Glutamatergic neuron (in vitro differentiated cells): ENCODE measurements around the gene GPR162. TPM values are rescaled to one million over a fixed set of nuclear protein-coding genes. Genes with fewer than 3 reads are reported as not detected.

Experiments used
- DNase-seq: peaks from one replicate; pipeline ENCODE4 v3.0.0; 2022
- H3K27ac Mint-ChIP-seq: one replicate; pipeline ENCODE4 v1.8.0; 2020; ENCODE audit warnings: mild to moderate bottlenecking, mixed read lengths, inconsistent platforms; ENCODE audit not compliant: unreplicated experiment
- H3K27me3 Mint-ChIP-seq: one replicate; pipeline ENCODE4 v1.8.0; 2020; ENCODE audit warnings: mild to moderate bottlenecking, moderate library complexity, mixed read lengths, inconsistent platforms; ENCODE audit not compliant: unreplicated experiment
- H3K36me3 Mint-ChIP-seq: one replicate; pipeline ENCODE4 v1.8.0; 2020; ENCODE audit warnings: mild to moderate bottlenecking, mixed read lengths, inconsistent platforms; ENCODE audit not compliant: unreplicated experiment
- H3K4me1 Mint-ChIP-seq: one replicate; pipeline ENCODE4 v1.8.0; 2020; ENCODE audit warnings: mild to moderate bottlenecking, low read depth, mixed read lengths, inconsistent platforms; ENCODE audit not compliant: unreplicated experiment
- H3K4me3 Mint-ChIP-seq: one replicate; pipeline ENCODE4 v1.8.0; 2020; ENCODE audit warnings: mild to moderate bottlenecking, mixed read lengths, inconsistent platforms; ENCODE audit not compliant: unreplicated experiment
- H3K9me3 Mint-ChIP-seq: one replicate; pipeline ENCODE4 v1.8.0; 2020; ENCODE audit warnings: mild to moderate bottlenecking, moderate library complexity, mixed read lengths, inconsistent platforms; ENCODE audit not compliant: unreplicated experiment
- total RNA-seq: library from RNA; stranded (reverse); fragmentation: NEBNext Ultra II Directional; extraction: Animal tissue kit (Norgen Biotek cat#: 25700); gene quantifications from one replicate; pipeline ENCODE4 v1.2.1, GENCODE V29; 2021; ENCODE audit not compliant: unreplicated experiment
- TF ChIP-seq, protein P1 (sequence below): fragments of 200-600 bp; sonication (generic); IDR thresholded peaks from one replicate; pipeline ENCODE4 v1.5.0; 2021; ENCODE audit not compliant: partially characterized antibody, unreplicated experiment

The GPR162 gene
- total RNA-seq, 1 donor from 2014 or later, result 145 TPM

GRCh38 chr12:6834873-6835272 is 13.3 kb downstream of the GPR162 start:
- DNase-seq, result no peak
- peaks cover 26% of the 10 kb centered on the region for H3K4me1 Mint-ChIP-seq
- H3K9me3 Mint-ChIP-seq, result peaks cover 13% of the 10 kb centered on the region
- no peak overlapping the region for H3K4me3 Mint-ChIP-seq
- peaks cover 21% of the 10 kb centered on the region for H3K36me3 Mint-ChIP-seq
- H3K27me3 Mint-ChIP-seq, result peaks cover 5% of the 10 kb centered on the region
- peak overlapping the region; percentile 18 for H3K27ac Mint-ChIP-seq
- TF ChIP-seq, protein P1, sequence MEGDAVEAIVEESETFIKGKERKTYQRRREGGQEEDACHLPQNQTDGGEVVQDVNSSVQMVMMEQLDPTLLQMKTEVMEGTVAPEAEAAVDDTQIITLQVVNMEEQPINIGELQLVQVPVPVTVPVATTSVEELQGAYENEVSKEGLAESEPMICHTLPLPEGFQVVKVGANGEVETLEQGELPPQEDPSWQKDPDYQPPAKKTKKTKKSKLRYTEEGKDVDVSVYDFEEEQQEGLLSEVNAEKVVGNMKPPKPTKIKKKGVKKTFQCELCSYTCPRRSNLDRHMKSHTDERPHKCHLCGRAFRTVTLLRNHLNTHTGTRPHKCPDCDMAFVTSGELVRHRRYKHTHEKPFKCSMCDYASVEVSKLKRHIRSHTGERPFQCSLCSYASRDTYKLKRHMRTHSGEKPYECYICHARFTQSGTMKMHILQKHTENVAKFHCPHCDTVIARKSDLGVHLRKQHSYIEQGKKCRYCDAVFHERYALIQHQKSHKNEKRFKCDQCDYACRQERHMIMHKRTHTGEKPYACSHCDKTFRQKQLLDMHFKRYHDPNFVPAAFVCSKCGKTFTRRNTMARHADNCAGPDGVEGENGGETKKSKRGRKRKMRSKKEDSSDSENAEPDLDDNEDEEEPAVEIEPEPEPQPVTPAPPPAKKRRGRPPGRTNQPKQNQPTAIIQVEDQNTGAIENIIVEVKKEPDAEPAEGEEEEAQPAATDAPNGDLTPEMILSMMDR, result no peak

- Mint-ChIP-seq H3K27me3 (peaks cover 8% of the 10 kb centered on the region), H3K4me3 (no peak overlapping the region), H3K9me3 (peaks cover 13% of the 10 kb centered on the region), H3K4me1 (peaks cover 23% of the 10 kb centered on the region), H3K27ac (no peak overlapping the region), H3K36me3 (peaks cover 17% of the 10 kb centered on the region)
- TF ChIP-seq, protein P1, result no peak
- DNase-seq, result no peak
Measured at GRCh38 chr12:6836851-6837250, 15.2 kb downstream of the GPR162 start.

GRCh38 chr12:6837370-6838060 is 15.9 kb downstream of the GPR162 start:
- no peak overlapping the region for H3K27ac Mint-ChIP-seq
- peaks cover 21% of the 10 kb centered on the region for H3K4me1 Mint-ChIP-seq
- peaks cover 13% of the 10 kb centered on the region for H3K9me3 Mint-ChIP-seq
- peaks cover 17% of the 10 kb centered on the region for H3K36me3 Mint-ChIP-seq
- TF ChIP-seq, protein P1, result no peak
- no peak overlapping the region for H3K4me3 Mint-ChIP-seq
- peaks cover 8% of the 10 kb centered on the region for H3K27me3 Mint-ChIP-seq
- DNase-seq, result no peak

- TF ChIP-seq, protein P1, result no peak
- Mint-ChIP-seq H3K27ac (peak overlapping the region; percentile 91), H3K4me3 (peak overlapping the region; percentile 67), H3K9me3 (peaks cover 12% of the 10 kb centered on the region), H3K36me3 (peaks cover 16% of the 10 kb centered on the region), H3K27me3 (peaks cover 9% of the 10 kb centered on the region), H3K4me1 (peaks cover 23% of the 10 kb centered on the region)
- DNase-seq, result no peak
Measured at GRCh38 chr12:6838854-6839253, 17.2 kb downstream of the GPR162 start.

DNA sequence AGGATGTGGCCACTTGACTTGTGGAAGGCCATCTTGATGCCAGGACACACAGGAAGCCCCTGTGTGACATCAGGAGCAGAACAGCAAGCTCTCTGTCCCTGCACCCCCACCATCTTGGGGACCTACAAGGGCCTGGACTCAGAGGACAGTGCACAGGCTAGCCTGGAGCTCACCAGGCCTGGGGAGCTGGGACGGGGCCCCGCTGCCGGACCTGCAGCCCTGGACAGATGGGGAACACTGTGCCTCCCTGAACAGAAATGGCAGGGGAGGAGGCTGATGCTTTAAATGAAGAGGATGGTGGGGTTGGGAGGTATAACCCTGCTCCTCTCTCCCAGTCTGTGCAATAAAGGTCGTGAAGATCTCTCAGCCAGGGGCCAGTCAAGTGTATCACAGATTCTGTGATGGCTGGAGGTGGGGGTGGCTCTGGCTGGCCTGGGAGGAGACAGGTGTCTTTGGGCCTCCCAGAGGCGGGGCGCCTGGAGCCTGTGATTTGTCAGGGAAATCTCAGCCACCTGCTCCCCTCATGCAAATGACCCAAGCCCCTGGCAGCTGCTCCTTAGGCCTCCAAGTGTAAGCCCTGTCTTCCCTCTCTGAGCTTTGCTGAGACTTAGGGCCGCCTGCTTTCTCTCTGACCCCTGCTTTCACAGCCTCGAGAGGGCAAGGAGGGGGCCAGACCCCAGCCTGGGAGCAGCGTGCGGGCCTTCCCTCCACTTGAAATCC is 18.0 kb downstream of the GPR162 start:
- peak overlapping the region; percentile 96 for H3K27ac Mint-ChIP-seq
- peak overlapping the region; percentile 79 for H3K4me3 Mint-ChIP-seq

More for the DNA sequence above, 18.0 kb downstream of the GPR162 start:
- DNase-seq, result peak; percentile 87
- TF ChIP-seq, protein P1, result no peak
- Mint-ChIP-seq H3K27me3 (peaks cover 10% of the 10 kb centered on the region), H3K9me3 (peaks cover 12% of the 10 kb centered on the region), H3K4me1 (peaks cover 23% of the 10 kb centered on the region), H3K36me3 (peaks cover 10% of the 10 kb centered on the region)
